ENCODE measurements around the gene RPRD1B. TPM values are rescaled to one million over a fixed set of nuclear protein-coding genes. Genes with fewer than 3 reads are reported as not detected.
A peak's percentile ranks its signal among the peaks of the same experiment; 100 is the strongest.

The RPRD1B gene
- total and polyA plus RNA-seq, 3 experiments from 2014 or later = 5.2 to 39.1 (median 39.1) TPM

- Histone ChIP-seq H3K9me3 (ENCODE audit: low read length) (no peaks in the 10 kb centered on the region), H3K4me3 (ENCODE audit: low read length) (no peak overlapping the region), H3K36me3 (ENCODE audit: insufficient read depth, low read length) (no peaks in the 10 kb centered on the region), H3K27ac (ENCODE audit: low read depth, low read length) (no peak overlapping the region), H3K27me3 (ENCODE audit: insufficient read depth, low read length, poor library complexity, severe bottlenecking) (no peaks in the 10 kb centered on the region), H3K4me1 (ENCODE audit: insufficient read depth, low read length) (no peaks in the 10 kb centered on the region)
- no peaks in the 10 kb centered on the region for H3K9me3 Mint-ChIP-seq
- no peaks in the 10 kb centered on the region for H3K4me1 Mint-ChIP-seq
- ChIA-PET CTCF (no interaction called here), POLR2A (no interaction called here)
- DNase-seq = no peak
- H3K36me3 Mint-ChIP-seq = no peaks in the 10 kb centered on the region
- no peak overlapping the region for H3K4me3 Mint-ChIP-seq
- H3K27ac Mint-ChIP-seq = peak overlapping the region in 1 of 8 donors; percentile 63
- H3K27me3 Mint-ChIP-seq = no peaks in the 10 kb centered on the region
These were observed 85.9 kb downstream of the RPRD1B start for GRCh38 chr20:38119446-38119845.

- no peaks in the 10 kb centered on the region for H3K9me3 ChIP-seq (ENCODE audit: low read length)
- Mint-ChIP-seq H3K9me3 (no peaks in the 10 kb centered on the region), H3K36me3 (no peaks in the 10 kb centered on the region), H3K27me3 (no peaks in the 10 kb centered on the region), H3K4me1 (no peaks in the 10 kb centered on the region), H3K4me3 (no peak overlapping the region), H3K27ac (no peak overlapping the region)
- H3K4me3 ChIP-seq (ENCODE audit: low read length) = no peak overlapping the region
- POLR2A ChIA-PET = no interaction called here
- CTCF ChIA-PET = no interaction called here
- no peaks in the 10 kb centered on the region for H3K36me3 ChIP-seq (ENCODE audit: insufficient read depth, low read length)
- H3K27ac ChIP-seq (ENCODE audit: low read depth, low read length) = no peak overlapping the region
- DNase-seq = no peak
- no peaks in the 10 kb centered on the region for H3K27me3 ChIP-seq (ENCODE audit: insufficient read depth, low read length, poor library complexity, severe bottlenecking)
- H3K4me1 ChIP-seq (ENCODE audit: insufficient read depth, low read length) = no peaks in the 10 kb centered on the region
These were observed 87.1 kb downstream of the RPRD1B start for GRCh38 chr20:38120625-38120988.

- H3K27ac ChIP-seq (ENCODE audit: low read depth, low read length) = no peak overlapping the region
- no peak overlapping the region for H3K4me3 ChIP-seq (ENCODE audit: low read length)
- no peaks in the 10 kb centered on the region for H3K27me3 ChIP-seq (ENCODE audit: insufficient read depth, low read length, poor library complexity, severe bottlenecking)
- Mint-ChIP-seq H3K4me3 (no peak overlapping the region), H3K9me3 (no peaks in the 10 kb centered on the region), H3K27me3 (no peaks in the 10 kb centered on the region), H3K27ac (no peak overlapping the region), H3K4me1 (no peaks in the 10 kb centered on the region), H3K36me3 (no peaks in the 10 kb centered on the region)
- no peaks in the 10 kb centered on the region for H3K9me3 ChIP-seq (ENCODE audit: low read length)
- H3K36me3 ChIP-seq (ENCODE audit: insufficient read depth, low read length) = no peaks in the 10 kb centered on the region
- no peaks in the 10 kb centered on the region for H3K4me1 ChIP-seq (ENCODE audit: insufficient read depth, low read length)
- CTCF ChIA-PET = no interaction called here
- no peak for DNase-seq
- POLR2A ChIA-PET = no interaction called here
These were observed 88.2 kb downstream of the RPRD1B start for GRCh38 chr20:38121741-38122140.

- no peaks in the 10 kb centered on the region for H3K36me3 Mint-ChIP-seq
- no peaks in the 10 kb centered on the region for H3K4me1 ChIP-seq (ENCODE audit: insufficient read depth, low read length)
- H3K27ac ChIP-seq (ENCODE audit: low read depth, low read length) = peak overlapping the region; percentile 44
- no peaks in the 10 kb centered on the region for H3K9me3 ChIP-seq (ENCODE audit: low read length)
- H3K27me3 ChIP-seq (ENCODE audit: insufficient read depth, low read length, poor library complexity, severe bottlenecking) = no peaks in the 10 kb centered on the region
- no peaks in the 10 kb centered on the region for H3K36me3 ChIP-seq (ENCODE audit: insufficient read depth, low read length)
- DNase-seq = no peak
- H3K9me3 Mint-ChIP-seq = no peaks in the 10 kb centered on the region
- no peak overlapping the region for H3K4me3 Mint-ChIP-seq
- H3K4me3 ChIP-seq (ENCODE audit: low read length) = no peak overlapping the region
- H3K4me1 Mint-ChIP-seq = no peaks in the 10 kb centered on the region
- H3K27ac Mint-ChIP-seq = peak overlapping the region in 1 of 8 donors; percentile 54
- no peaks in the 10 kb centered on the region for H3K27me3 Mint-ChIP-seq
- POLR2A ChIA-PET = no interaction called here
- CTCF ChIA-PET = no interaction called here
These were observed 89.6 kb downstream of the RPRD1B start for GRCh38 chr20:38123021-38123587.

- CTCF ChIA-PET = no interaction called here
- POLR2A ChIA-PET = no interaction called here
- Histone ChIP-seq H3K27ac (ENCODE audit: low read depth, low read length) (no peak overlapping the region), H3K9me3 (ENCODE audit: low read length) (no peaks in the 10 kb centered on the region), H3K27me3 (ENCODE audit: insufficient read depth, low read length, poor library complexity, severe bottlenecking) (no peaks in the 10 kb centered on the region), H3K4me3 (ENCODE audit: low read length) (no peak overlapping the region), H3K4me1 (ENCODE audit: insufficient read depth, low read length) (no peaks in the 10 kb centered on the region), H3K36me3 (ENCODE audit: insufficient read depth, low read length) (no peaks in the 10 kb centered on the region)
- H3K4me3 Mint-ChIP-seq = no peak overlapping the region
- peak overlapping the region in 1 of 8 donors; percentile 82 for H3K27ac Mint-ChIP-seq
- no peaks in the 10 kb centered on the region for H3K27me3 Mint-ChIP-seq
- DNase-seq = no peak
- no peaks in the 10 kb centered on the region for H3K4me1 Mint-ChIP-seq
- H3K9me3 Mint-ChIP-seq = no peaks in the 10 kb centered on the region
- H3K36me3 Mint-ChIP-seq = no peaks in the 10 kb centered on the region
These were observed 91.9 kb downstream of the RPRD1B start for GRCh38 chr20:38125157-38126056.

GRCh38 chr20:38126146-38126921, 92.8 kb downstream of the RPRD1B start:
- Mint-ChIP-seq H3K4me3 (no peak overlapping the region), H3K9me3 (no peaks in the 10 kb centered on the region), H3K36me3 (no peaks in the 10 kb centered on the region), H3K27ac (no peak overlapping the region), H3K4me1 (no peaks in the 10 kb centered on the region), H3K27me3 (no peaks in the 10 kb centered on the region)
- DNase-seq = no peak
- no peaks in the 10 kb centered on the region for H3K9me3 ChIP-seq (ENCODE audit: low read length)
- no peaks in the 10 kb centered on the region for H3K4me1 ChIP-seq (ENCODE audit: insufficient read depth, low read length)
- no peak overlapping the region for H3K4me3 ChIP-seq (ENCODE audit: low read length)
- no peak overlapping the region for H3K27ac ChIP-seq (ENCODE audit: low read depth, low read length)
- no peaks in the 10 kb centered on the region for H3K27me3 ChIP-seq (ENCODE audit: insufficient read depth, low read length, poor library complexity, severe bottlenecking)
- no peaks in the 10 kb centered on the region for H3K36me3 ChIP-seq (ENCODE audit: insufficient read depth, low read length)
- ChIA-PET POLR2A (no interaction called here), CTCF (no interaction called here)

- Mint-ChIP-seq H3K4me1 (no peaks in the 10 kb centered on the region), H3K36me3 (no peaks in the 10 kb centered on the region), H3K27me3 (no peaks in the 10 kb centered on the region), H3K27ac (no peak overlapping the region), H3K9me3 (no peaks in the 10 kb centered on the region), H3K4me3 (no peak overlapping the region)
- DNase-seq = no peak
- POLR2A ChIA-PET = no interaction called here
- H3K36me3 ChIP-seq (ENCODE audit: insufficient read depth, low read length) = no peaks in the 10 kb centered on the region
- H3K27ac ChIP-seq (ENCODE audit: low read depth, low read length) = peak overlapping the region; percentile 11
- no peaks in the 10 kb centered on the region for H3K27me3 ChIP-seq (ENCODE audit: insufficient read depth, low read length, poor library complexity, severe bottlenecking)
- H3K4me3 ChIP-seq (ENCODE audit: low read length) = no peak overlapping the region
- no peaks in the 10 kb centered on the region for H3K9me3 ChIP-seq (ENCODE audit: low read length)
- H3K4me1 ChIP-seq (ENCODE audit: insufficient read depth, low read length) = no peaks in the 10 kb centered on the region
- CTCF ChIA-PET = no interaction called here
These were observed 93.5 kb downstream of the RPRD1B start for GRCh38 chr20:38126932-38127621.
